GM21717 (cell line): ENCODE data around the gene MAP4K1.

ENCODE experiments used
- ATAC-seq: cut with Tn5 transposase; IDR thresholded peaks from one replicate; pipeline ENCODE4 v1.9.1; 2021; ENCODE audit warnings: mild to moderate bottlenecking, moderate library complexity; ENCODE audit not compliant: unreplicated experiment

MAP4K1 gene

DNA sequence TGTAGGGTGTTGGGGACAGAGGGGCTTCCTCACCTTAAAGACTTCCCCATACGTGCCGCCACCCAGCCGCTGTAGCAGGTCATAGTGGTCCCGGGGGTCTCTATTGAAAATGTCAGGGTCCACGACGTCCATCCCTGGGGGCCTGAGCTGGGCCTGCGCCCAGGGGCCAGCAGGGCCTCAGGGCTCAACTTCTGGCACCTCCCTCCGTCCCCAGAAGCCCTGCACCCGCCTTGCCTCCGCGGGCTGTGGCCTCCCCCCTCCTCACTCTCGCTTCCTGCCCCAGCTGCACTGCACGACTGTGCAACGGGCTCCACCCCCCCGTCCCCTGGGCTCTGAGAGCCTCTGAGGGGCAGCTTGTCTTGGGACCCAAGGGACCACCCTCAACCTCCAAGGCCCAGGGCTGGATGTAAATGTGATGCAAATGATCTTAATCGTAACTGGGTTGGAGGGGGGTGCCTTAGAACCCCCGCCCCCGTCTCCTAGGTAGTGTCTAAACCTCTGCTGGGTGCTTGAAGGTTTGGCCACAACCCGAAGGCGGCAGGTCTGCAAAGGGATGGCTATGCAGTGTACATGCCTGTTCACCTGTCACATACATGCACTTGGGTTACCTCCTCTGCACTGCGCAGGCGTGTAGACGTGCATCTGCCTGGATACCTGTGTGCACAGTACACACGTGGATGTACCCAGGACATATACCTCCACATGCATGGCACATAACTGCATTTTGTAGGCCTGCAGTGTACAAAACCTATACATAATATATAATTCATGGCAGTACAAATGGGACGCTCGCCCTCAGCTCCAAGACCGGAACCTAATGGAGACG, at the start of gene MAP4K1:
TSS of gene MAP4K1 (minus strand) at position 190 of the 826 bp plus-strand sequence. CDS start at position 132, 58 bp downstream.
- ATAC-seq: peak; percentile 43

DNA sequence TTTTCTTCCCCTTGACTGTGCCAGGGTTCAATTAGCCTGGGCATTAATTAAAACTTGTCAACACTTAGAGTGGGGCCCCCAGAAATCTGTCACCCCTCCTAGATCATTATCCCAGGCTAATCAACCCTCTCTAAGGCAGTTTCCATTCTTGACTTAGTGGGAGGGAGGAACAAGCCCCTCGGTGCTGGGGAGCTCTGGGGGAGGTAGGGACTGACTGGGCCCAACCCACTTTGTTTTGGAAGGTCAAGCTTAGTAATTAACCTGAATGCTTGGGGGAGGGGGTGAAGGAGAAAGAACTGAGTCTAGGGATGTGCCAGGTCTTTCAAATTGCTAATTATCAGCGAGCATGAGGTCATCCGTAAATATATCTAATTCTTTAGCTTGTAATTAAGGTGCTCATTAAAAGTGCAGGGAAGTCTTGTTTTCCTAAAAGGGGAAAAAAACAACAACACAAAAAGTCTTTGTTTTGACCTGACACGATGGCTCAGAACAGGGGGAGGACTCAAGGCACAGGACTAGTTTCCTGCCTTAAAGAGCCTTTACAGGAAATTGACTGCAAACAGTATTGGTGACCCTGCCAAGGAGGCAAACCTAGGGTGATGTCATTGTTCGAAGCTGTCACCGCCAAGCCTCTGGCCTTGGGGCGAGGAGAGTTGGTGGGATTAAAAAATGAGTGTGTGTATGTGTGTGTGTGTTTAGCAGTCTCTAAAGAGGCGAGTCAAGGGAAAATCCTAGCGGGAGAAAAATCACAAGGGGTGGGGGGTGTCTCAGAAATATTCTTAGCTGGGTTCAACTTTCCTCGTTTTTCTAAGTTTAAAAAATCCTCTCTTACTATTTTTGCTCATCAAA, 49.1 kb upstream of the MAP4K1 start:
- ATAC-seq: no peak

DNA sequence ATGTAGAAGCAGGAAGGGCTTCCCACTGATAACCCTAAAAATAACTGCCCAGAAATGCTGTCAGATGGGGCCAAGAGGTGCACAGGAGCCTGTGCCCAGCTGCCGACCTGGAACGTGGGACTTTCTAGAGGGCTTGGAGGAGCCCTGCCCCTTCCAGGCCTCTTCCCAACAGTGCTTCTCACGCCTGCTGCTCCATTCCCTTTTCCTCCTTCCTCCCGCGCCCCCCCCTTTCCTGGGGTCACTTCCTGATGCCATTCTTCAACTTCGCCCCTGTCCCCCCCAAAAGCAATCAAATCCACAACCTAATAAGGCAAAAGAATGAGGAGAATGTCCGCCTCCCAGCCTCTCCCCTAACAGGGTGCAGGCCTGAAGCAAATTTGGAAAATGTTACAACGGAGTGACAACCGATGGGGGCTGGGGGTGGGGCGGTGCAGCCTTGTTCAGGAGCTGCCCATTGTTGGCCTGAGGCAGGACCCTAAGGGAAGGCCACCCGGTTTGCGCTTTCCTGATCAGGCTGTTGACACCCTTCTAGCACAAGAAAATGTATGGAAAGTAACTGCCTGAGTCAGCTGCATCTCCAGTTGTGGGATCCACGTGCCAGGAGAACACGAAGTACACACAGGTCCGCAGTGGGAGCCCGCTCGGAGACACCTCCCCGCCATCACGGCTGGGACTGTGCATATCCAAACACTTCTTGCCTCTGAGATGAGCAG, 48.4 kb upstream of the MAP4K1 start:
- no peak for ATAC-seq

DNA sequence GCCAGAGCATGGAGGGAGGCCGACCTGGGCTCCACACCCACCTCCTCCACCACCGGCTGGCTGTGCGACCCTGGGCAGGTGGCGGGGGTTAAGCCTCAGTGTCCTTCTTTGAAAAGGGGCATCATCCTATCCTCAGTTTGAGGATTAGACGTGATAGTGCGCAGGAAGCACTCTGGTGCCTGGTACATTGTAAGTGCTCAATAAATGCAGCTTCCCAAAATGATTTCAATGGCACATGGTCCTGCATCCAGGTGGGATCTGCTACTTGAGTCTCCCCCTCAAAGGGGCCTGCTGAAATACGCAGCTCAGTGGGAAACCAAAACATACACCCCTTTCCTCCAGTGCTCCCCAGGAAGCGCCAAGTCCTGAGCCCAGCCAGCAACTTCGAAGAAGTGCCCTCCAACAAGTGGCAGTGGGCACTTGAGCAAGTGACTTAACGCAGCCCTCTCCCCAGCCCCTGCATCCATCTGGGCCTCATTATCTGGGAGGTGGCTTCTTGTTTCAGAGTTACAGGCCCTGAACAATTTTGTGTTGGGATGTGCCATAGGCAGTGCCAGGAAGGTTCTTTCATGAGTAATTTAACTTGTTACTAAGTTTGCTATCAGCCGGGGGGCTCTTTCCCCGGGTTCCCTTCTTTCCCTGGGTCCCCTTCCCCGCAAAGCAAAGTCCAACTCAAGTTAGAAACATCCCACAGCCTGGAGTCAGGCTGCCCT, 47.6 kb upstream of the MAP4K1 start:
- no peak for ATAC-seq

DNA sequence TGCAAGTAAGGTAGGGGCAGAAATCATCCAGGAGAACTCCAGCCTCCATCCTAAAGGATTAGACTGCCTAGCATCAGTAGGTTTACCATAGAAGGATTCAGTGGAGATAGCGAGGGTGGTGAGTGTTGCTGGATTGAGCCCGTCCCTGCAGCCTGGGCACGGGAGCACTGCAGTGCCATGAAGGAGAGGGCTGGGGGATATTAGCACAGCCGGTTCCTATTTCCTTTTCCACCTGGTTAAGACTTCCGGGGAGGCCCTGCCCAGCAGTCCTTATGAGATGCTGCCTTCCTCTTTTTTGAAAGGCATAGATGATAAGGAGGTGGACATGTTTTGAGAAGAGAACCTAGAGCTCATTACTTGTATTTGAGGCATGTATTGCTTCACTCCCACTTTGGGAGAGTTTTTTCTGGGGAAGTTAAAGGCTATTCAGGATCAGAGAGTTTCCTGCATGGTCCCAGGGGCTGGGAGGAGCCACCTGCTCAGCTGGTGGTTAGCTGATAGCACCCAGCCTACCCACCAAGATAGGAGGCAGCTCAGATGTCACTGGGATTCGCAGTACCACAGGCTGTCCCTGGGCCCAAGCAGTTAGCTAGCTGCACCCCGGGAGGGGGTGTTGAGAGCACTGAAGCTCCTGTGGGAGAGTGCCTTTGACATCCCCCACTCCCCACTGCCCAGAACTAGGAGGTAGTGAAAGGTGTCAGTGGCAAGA, 46.9 kb upstream of the MAP4K1 start:
- ATAC-seq: no peak

DNA sequence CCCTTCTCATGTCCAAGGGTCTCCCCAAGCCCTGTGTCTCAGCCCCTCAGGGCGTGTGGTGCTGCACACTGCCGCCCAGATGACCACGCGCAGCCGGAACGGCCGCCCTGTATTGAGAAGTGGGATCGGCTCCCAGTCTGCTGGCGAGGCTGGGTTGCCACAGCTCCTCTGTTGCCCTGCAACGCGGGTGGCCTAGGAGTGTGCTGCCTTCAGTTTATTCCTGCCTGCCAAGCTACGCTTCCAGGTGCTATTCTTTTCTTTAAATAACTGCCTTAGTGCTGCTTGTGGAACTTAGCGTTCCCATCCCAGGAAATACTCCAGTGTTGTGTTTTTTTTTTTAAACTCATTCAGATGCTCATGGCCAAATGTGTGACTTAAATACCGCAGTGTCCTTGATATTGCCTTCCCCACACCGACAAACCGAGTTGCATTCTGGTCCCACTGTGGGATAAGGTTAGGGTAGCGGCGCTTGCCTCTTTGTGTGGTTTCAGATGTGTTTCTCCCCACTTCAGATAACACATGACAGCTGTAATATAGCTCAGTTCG, 46.3 kb upstream of the MAP4K1 start:
- no peak for ATAC-seq

DNA sequence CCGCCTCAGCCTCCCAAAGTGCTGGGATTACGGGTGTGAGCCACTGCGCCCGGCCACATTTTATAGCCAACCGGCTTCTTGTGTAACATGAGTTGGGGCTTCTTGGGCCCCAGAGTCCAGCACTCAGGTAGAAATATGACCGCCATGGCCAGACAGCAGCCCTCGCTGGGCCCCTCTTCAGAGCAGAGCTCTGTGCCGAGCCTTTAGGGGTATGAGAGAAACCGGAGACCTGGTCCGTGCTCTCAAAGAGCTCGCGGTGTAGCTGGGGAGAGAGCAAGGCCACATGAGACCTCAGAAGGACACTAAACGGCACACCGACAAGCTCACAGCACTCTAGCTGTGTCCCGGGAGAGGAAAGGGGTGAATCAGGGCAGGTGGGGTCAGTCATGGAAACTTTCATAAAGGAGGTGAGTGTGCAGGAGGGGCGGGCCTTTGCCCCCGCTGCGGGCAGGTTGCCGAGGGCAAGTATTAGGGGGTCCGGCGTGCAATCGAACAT, 45.5 kb upstream of the MAP4K1 start:
- ATAC-seq: no peak

DNA sequence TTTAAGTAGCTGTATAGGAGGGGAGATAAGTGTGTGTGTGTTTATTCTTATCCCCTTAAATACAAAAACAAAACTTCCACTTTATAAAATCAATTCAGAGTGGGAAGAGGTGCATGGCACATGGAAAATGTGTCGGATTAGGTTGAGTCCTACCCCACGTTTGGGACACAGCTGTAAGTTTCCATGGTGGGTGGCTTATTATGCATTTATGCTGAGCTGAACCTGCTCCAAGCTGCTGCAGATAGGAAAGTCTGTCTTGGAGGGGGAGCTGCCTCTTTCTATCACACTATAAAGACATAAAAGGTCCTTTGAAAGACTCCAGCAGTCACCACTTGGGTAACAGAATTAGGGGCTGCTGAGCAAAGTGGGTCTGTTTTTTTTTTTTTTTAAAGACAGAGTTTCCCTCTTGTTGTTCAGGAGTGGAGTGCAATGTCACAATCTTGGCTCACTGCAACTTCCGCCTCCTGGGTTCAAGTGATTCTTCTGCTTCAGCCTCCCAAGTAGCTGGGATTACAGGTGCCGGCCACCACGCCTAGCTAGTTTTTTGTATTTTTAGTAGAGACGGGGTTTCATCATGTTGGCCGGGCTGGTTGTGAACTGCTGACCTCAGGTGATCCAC, 44.9 kb upstream of the MAP4K1 start:
- ATAC-seq: no peak

DNA sequence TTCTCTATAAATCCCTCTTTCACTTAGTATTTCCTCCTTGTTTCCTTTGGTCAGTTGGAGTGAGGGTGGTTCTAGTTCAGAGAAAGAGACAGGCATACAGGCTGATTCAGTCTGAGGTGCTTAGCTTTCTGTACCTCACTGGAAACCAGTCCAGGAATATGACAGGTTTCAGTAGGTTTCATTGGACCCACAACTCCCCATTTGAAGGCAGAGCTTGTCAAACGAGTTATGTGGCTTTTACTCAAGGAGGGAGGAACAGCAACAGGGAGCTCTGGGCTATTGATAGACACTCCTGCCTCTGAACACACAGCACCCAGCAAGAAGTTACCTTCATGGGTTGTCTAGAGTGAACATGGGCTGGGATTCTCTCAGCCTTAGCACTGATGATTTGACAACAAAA, 44.2 kb upstream of the MAP4K1 start:
- ATAC-seq: no peak

DNA sequence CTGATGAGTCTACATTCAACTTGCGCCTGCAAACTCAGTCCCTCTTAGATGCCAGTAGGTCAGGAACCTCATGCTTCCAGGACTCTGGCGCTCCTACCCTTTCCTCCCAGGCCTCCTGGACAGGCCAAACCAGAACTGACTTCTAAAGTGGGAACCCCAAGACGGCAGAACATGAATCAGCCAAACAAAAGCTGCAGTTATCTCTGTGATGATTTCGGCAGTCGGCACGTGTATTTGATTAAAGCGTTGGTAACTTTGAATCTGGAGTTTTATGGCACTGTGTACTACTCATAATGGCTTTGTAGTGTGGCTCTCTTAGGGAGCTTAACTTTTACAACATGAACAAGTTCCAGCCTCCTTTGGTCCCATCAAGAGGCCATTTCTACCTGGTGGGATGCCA, 43.4 kb upstream of the MAP4K1 start:
- ATAC-seq: no peak

DNA sequence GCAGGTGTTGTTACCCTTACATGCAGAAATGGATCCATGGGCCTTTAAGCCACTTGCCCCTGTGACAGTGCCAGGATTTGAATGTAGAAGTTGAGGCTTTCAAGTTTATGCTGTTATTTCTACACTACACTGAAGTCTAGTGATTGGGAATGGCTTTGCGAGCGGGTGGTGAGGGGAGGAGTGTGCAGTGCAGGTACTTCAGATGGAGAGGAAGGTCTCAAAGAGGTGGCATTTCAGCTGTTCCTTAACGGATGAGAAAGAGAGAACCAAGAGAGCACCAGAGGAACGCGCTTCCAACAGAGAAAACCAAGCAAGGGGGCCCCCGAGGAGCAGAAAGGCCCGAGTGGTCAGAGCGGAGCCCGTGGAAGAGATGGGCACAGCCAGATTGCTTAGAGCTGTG, 43.0 kb upstream of the MAP4K1 start:
- no peak for ATAC-seq

DNA sequence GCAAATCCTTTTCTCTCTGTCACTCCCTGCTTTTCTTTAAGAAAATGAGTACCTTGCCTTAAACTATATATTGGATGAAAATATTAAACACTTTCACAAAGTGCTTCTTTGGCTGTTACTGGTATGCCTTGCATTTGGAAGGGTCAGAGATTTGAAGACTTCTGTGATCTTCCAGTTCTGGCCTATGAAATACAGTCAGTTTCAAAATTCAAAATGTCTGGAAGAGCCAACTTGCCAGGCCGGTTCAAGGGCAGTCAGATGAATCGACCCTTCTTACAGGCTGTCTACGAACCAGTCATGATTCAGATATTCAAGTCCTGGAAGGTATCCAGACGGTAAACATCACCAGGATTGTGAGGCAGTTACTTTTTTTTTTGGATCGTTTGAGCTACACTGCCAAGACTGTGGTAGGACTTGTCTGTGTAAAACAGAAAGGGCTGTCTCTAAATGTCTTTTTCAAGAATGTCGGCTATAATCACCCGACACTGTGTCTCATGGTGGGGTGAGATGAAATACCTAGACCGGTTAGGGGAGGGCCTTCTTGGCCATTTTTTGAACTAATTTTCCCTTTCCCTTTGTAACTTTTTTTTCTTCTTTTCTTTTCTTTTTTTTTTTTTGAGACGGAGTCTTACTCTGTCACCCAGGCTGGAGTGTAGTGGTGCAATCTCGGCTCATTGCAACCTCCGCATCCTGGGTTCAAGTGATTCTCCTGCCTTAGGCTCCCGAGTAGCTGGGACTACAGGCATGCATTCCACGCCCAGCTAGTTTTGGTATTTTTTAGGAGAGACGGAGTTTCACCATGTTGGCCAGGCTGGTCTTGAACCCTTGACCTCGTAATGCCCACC, 40.9 kb upstream of the MAP4K1 start:
- ATAC-seq: no peak

DNA sequence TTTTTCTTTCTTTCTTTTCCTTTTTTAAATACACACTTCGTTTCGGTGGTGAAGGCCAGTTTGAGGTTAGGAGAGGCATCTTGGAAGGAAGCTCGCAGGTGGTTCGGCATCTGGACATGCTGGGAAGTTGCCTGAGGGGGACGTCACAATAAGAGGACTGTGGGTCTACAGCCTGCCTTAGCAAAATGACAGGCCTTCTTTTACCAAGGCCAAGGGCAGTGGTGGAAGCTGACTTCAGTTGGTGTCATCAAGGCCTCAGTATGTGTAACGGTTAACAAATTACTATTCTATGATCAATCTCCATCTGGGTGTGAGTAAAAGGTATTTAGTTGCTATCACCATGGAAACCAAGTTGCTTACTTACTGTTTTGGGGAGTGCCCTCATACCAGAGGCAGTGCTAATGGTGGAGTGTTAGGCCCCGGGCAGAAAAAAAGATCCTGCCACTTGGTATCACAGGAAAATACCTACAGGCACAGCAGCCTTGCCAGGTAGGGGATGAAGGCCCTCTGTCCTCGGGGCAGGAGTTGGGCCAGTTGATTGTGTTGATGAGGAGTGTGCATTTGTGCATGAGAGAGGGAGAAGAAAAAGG, 40.0 kb upstream of the MAP4K1 start:
- ATAC-seq: no peak

DNA sequence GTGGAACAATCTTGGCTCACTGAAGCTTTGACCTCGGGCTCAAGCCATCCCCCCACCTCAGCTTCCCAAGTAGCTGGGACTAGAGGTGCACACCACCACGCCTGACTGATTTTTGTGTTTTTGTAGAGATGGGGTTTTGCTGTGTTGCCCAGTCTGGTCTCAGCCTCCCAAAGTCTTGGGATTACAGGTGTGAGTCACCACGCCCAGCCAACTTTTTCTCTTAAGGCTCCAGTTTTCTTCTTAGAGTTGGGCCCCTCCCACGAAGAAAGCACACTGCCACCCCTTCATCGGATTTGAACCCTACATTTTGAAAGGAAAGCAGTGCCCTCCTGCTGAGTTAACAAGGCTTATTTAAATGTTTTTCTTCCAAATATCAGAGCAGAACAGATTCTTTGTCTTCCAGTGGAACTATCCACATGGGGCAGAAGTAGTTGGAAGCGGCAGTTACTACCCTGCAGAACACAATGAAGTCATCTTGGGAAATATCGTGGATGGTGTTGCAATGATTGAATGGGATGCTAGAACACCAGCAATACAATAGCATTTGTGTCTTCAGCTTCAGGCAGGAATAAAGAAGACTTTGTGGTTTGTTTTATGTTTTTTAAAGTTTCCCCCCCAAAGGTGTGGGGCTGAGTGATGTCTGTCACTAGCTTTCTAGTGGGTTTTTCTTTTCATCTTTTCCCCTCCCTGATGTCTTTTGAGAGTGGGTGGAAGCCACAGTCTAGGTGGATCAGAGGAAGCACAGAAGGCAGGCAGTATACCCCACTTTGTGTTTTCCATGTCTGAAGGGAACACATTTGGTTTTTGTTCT, 38.6 kb upstream of the MAP4K1 start:
- ATAC-seq: no peak

DNA sequence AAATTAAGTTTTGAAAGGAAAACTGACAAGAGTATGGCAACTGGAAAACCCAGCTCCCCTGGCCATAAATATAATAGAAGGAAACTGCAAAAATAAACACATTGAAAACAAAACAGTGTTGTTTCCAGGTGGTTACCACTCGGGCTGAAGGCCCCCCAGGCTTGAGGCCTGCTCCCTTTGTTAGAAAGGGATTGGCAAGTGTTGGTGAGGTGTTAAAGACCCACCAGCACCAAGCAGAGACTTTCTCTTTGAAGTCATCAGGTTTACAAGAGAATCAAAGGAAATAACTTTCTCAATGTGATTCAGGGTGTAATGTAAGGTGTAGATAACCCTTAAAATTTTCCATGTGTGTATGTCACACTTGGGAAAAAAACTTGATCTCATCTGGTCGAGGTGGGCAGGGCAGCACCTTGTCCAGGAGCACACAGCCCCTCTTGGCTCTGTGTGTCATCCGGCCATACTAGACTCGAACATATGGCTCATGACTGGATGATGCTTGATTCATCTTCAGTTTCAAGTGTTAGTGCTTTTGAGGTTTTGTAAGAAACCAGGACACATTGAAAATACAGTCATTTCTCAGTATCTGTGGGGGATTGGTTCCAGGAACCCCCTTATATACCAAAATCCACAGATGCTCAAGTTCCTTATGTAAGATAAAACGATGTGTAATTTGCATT, 37.5 kb upstream of the MAP4K1 start:
- ATAC-seq: no peak

DNA sequence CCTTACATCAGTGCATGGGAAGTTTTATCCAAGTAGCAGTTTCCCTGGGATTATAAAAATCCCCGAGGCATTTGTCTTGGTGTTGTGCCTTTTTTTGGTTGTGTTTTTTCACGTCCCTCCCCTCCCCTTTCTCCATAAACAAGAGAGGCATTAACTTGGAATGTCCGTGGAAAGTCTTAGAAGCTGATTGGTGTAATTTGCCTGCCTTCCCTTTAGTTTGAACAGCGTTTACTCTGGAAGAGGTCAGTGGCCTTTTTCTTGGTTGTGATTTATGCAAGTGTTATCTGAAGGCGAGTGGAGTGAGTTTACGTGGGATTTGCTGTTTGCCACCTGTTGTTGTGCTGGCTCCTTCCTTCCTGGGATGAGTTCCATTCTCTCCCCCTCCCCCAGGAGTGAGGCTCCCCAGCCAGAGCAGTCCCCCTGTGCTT, 36.9 kb upstream of the MAP4K1 start:
- no peak for ATAC-seq
